Spinal cord (tissue), 10 donors: ENCODE data around the gene ESPNL. TPM values are rescaled to one million over a fixed set of nuclear protein-coding genes. Genes with fewer than 3 reads are reported as not detected.

ENCODE experiments used
- DNase-seq, 6 donors: peaks; one replicate each; pipeline versions ENCODE4 v3.0.0 to v3.0.0-alpha.2; 2013 to 2015; ENCODE audit warnings: low spot score in 6 of 6, low read depth in 4 of 6
- H3K27ac ChIP-seq: one replicate; pipeline ENCODE4 v1.5.1; 2013; ENCODE audit warnings: low read depth, low read length, control low read depth
- H3K27me3 ChIP-seq: one replicate; pipeline ENCODE4 v1.6.1; 2013; ENCODE audit warnings: low read length; ENCODE audit not compliant: control insufficient read depth, insufficient read depth
- H3K36me3 ChIP-seq: one replicate; pipeline ENCODE4 v1.6.1; 2013; ENCODE audit warnings: low read length; ENCODE audit not compliant: control insufficient read depth, insufficient read depth
- H3K4me1 ChIP-seq: one replicate; pipeline ENCODE4 v1.6.1; 2013; ENCODE audit warnings: low read length; ENCODE audit not compliant: control insufficient read depth, insufficient read depth
- H3K4me3 ChIP-seq: one replicate; pipeline ENCODE4 v1.5.1; 2013; ENCODE audit warnings: low read depth, low read length, control low read depth
- H3K9me3 ChIP-seq: one replicate; pipeline ENCODE4 v1.6.1; 2013; ENCODE audit warnings: low read length; ENCODE audit not compliant: control insufficient read depth, insufficient read depth
- WGBS: methylation state at CpG from one replicate; pipeline ENCODE4 v1.1.5; 2013; ENCODE audit warnings: missing lambda C conversion rate; ENCODE audit not compliant: insufficient coverage; 5-methylcytosine and 5-hydroxymethylcytosine counted together
- polyA plus RNA-seq, 2 donors: library from polyadenylated mRNA; unstranded; fragments of 120-200 nt; gene quantifications; one replicate each; pipeline ENCODE4 v1.2.1, GENCODE V29; 2013; ENCODE audit not compliant: insufficient read length in 2 of 2
- total RNA-seq, 2 donors: library from RNA; depleted of rRNA in 1 of 2; stranded (reverse); fragments of 120-200 nt in 1 of 2; fragments of >200 nt in 1 of 2; gene quantifications; one replicate each; pipeline versions ENCODE4 v1.2.3 to v1.2.4, GENCODE V29; 2013 to 2014
- donor health status: healthy.

ESPNL gene
- total and polyA plus RNA-seq, 4 donors: 0.43 to 4.3 (median 0.70) TPM

DNA sequence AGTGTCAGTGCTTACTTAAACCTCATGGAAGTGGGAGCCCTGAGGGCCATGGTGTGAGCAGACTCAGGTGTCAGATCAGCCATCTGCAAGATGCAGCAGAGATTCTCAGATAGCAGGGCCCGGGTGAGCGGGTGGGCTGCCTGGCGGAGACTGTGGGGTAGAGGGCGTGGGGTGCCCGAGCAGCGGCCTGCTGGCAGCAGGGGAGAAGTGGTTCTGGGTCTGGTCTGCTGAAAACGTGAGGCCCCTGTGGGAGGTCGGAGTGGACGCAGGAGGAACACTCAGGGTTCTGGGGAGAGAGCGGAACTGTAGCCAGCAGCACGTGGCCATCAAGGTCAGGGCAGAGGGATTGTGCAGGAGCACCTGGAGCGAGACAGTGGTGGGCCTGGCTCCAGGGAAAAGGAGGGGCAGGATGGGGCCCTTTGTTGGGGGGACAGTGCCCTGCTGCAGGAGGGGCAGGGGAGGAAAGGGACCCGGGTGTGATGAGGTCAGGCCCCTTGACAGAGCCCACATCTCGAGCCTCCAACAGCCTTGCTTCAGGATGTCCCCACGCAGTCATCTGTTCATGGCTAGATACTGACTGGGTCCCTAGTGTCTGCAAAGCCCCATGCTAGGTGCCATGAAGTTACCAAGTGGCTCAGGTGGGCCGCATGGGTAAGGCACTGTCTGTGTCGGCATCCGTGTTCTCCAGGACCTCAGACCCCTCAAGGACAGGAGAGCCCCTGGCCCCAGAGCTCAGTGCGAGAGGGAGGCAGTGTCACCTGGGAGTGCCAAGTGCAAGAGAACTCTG, 2.7 kb upstream of the ESPNL start:
- Histone ChIP-seq H3K36me3 (peaks cover 36% of the 10 kb centered on the region), H3K9me3 (no peaks in the 10 kb centered on the region), H3K4me1 (peaks cover 8% of the 10 kb centered on the region), H3K27me3 (no peaks in the 10 kb centered on the region), H3K4me3 (no peak overlapping the region), H3K27ac (no peak overlapping the region)
- no peak for DNase-seq
- WGBS: 87% methylated on average over 19 of the region's 19 CpGs

DNA sequence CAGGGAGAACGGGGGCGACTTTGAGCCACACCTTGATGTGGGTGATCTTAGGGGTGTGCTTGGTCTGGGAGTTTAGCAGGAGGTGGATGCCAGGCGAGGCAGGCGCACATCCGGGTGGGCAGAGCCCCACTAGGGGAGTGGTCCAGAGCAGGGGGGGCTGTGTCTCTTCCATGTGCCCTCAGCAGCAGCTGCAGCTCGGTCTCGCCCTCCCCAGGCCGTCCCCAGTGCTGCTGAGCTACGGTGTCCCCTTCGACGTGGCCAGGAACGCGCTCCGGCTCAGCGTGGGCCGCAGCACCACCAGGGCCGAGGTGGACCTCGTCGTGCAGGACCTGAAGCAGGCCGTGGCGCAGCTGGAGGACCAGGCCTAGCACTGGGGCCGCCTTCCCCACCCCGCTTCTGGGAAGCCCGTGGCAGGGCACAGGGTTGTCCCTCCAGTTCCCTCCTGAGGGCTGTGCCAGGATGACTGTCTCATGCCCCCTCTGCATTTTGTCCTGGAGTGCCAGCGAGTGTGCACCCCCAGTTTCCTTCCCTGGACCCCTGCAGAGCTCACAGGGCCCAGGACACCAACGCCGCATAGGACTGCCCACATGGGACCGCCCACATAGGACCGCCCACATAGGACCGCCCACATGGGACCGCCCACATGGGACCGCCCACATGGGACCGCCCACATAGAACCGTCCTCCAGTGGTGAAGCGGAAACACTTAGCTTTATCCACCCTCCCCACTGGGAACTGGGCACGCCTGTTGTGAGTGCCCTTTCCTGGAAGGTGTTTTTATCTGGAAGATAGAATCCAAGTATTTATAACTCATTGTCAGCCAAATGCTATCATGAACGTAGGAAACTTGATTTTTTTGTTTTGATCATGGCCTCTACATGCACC, 1.9 kb upstream of the ESPNL start:
- no peak overlapping the region for H3K27ac ChIP-seq
- WGBS: 88% methylated on average over 33 of the region's 37 CpGs
- H3K36me3 ChIP-seq: peaks cover 30% of the 10 kb centered on the region
- peaks cover 8% of the 10 kb centered on the region for H3K4me1 ChIP-seq
- DNase-seq: no peak
- H3K27me3 ChIP-seq: no peaks in the 10 kb centered on the region
- no peaks in the 10 kb centered on the region for H3K9me3 ChIP-seq
- H3K4me3 ChIP-seq: no peak overlapping the region

DNA sequence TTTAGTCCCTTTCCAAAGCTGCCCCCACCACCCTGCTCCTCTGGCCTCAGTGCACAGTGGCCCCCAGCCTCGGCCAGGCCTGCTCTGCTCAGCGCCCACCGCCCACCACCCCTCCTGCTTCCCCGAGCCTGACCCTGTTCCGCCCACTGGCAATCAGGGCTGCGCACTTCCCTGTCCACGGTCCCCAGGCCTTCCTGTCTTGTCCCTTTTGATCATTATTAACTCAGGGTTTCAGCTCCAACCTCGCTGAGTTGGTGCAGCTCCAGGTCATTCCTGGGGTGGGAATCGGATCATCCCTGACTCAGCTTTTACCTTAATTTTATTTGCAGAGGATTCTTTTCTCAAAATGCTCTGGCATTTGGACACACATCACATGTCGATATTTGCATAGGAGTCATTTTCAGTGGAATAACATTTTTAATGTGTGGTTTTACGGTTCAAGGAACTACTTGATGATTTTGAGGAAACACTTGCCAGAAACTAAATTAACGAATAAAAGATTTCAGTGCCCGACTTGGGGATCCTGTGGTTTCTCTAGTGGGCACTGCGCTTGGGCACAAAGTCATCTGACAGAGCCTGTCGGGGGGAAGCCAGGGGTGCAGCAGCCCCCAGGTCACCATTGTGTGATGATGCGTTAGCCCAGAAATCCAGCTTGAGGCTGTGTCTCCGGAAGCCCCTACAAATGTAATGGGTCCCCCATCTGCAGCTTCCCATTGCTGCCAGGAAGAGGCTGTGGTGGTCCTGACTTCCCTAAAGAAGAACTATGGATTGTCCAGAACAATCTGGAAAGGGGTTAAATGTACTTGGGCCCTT, 1.0 kb upstream of the ESPNL start:
- peak in 1 of 6 donors; percentile 11 for DNase-seq
- H3K27me3 ChIP-seq: no peaks in the 10 kb centered on the region
- no peak overlapping the region for H3K4me3 ChIP-seq
- H3K9me3 ChIP-seq: no peaks in the 10 kb centered on the region
- no peak overlapping the region for H3K27ac ChIP-seq
- WGBS: 83% methylated on average over 14 of the region's 17 CpGs
- H3K4me1 ChIP-seq: peaks cover 8% of the 10 kb centered on the region
- H3K36me3 ChIP-seq: peaks cover 28% of the 10 kb centered on the region

DNA sequence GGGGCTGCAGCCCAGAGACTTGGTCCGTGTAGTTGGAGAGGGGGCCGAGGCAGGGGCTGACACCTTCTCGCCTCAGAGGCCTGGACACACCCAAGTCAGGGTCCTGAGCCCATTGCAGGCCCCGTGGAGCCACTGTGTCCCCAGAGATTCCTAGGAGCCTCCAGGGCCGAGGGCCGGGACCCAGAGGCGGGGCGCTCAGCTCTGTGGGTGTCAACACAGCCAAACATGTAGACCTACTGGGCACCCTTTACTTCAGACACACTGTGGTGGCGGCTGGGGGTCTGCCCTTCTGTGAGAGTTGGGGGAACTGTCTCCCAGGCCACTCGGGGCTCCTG, 459 bp upstream of the ESPNL start:
- Histone ChIP-seq H3K4me3 (no peak overlapping the region), H3K9me3 (no peaks in the 10 kb centered on the region), H3K36me3 (peaks cover 24% of the 10 kb centered on the region), H3K4me1 (peaks cover 8% of the 10 kb centered on the region), H3K27me3 (no peaks in the 10 kb centered on the region), H3K27ac (no peak overlapping the region)
- DNase-seq: no peak
- 92% methylated on average over 10 of the region's 10 CpGs for WGBS

DNA sequence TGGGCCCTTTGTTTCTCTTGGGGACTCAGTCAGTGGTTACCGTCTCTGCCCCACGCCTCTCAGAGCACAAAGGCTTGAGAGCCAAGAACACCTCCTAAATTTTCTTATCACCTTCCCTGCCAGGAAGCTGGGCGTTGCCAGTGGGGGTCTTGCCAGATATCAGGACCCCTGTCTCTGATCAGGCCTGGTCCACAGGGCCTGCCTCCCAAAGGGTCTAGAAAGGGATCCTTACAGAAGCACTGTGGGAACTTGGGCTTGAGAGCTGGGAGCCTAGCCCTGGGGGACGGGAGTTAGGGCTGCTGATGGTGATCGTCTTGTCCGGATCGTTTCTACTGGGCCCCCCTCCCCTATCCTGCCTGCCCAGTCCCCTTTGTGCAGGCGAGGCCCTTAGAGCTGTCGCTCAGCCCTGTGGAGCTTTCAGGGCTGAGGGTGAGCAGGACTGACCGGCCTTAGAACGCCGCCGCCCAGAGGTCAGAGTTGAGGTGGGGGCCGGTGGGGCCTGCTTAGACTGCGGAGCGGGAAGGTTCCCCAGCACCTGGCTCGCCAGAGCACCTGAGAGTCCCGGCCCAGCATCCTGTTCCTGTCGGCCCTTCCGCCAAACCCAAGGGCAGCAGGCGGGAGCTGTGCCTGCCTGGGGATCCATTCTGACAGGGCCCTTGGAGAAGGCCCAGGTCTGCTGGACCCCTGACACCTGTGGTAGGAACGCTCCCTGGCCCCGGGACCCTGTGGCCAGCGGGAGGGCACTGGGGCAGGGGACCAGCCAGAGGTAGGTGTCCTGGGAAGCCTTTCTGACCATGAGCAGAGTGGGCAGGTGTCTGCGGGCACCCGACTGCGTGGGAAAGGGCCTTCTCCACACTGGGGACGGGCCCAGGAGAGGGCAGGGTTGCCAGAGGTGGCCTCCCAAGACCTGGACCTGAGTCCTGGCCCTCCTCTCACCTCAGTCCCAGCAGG, 956 bp downstream of the ESPNL start:
- Histone ChIP-seq H3K27me3 (no peaks in the 10 kb centered on the region), H3K27ac (no peak overlapping the region), H3K36me3 (peaks cover 23% of the 10 kb centered on the region), H3K4me3 (no peak overlapping the region), H3K9me3 (no peaks in the 10 kb centered on the region), H3K4me1 (peaks cover 7% of the 10 kb centered on the region)
- no peak for DNase-seq
- WGBS: 87% methylated on average over 27 of the region's 28 CpGs

DNA sequence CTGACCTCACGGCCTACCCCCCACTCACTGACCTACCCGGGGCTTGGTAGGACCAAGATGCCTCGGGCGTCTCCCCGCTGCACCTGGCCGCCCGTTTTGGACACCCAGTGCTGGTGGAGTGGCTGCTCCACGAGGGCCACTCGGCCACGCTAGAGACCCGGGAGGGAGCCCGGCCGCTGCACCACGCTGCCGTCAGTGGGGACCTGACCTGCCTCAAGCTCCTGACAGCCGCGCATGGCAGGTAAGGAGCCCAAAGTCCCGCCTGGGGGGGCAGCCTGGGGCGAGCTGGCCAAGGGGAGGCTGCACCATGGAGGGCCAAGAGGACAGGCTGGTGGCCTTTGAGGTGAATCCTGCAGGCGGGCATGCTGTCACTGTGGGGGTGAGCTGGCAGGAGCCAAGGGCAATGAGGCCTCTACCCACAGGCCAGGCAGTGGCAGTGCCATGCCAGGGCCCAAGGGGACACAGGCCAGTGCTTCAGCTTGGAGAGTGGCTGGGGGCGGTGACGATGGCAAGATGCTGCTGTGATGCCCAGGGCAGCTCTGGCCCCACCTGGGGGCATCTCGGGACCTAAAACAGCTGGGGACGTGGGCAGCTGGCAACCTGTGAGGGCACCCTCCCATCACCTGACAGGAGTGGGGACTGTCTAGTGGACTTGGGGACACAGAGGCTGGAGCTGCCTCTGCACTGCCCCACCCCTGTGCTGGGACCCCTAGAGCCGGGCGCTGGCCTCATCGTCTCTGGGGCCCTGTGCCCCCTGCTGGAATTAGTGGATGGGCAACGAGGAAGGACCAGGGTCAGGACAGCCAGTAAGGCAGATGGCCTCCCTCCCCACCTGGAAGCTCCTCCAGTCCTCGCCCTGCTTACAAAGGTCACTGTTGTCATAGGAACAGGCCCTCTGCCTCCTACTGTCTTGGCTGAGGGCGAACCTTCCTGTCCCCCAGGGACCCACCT, 2.0 kb downstream of the ESPNL start:
- Histone ChIP-seq H3K27ac (no peak overlapping the region), H3K27me3 (no peaks in the 10 kb centered on the region), H3K9me3 (no peaks in the 10 kb centered on the region), H3K4me3 (no peak overlapping the region), H3K36me3 (peaks cover 19% of the 10 kb centered on the region), H3K4me1 (peaks cover 5% of the 10 kb centered on the region)
- DNase-seq: no peak
- WGBS: 83% methylated on average over 29 of the region's 30 CpGs

DNA sequence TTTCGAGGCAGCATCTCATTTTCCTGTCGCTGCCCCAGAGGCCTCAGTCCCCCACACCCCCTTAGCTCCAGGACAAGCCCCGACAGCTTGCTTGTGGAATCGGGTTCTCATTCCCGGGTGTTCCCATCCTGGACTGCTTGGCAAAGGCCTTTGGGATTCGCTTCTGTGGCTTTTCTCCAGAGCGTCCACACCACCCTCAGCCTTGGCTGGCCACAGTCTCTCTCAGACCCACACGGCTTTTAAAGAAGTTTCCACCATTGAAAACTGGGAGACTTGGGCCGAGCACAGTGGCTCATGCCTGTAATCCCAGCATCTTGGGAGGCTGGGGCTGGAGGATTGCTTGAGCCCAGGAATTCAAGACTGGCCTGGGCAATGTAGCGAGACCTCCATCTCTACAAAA, 2.7 kb downstream of the ESPNL start:
- Histone ChIP-seq H3K4me1 (peaks cover 5% of the 10 kb centered on the region), H3K9me3 (no peaks in the 10 kb centered on the region), H3K4me3 (no peak overlapping the region), H3K27ac (no peak overlapping the region), H3K27me3 (no peaks in the 10 kb centered on the region), H3K36me3 (peaks cover 16% of the 10 kb centered on the region)
- WGBS: 86% methylated on average over 6 of the region's 10 CpGs
- DNase-seq: no peak

DNA sequence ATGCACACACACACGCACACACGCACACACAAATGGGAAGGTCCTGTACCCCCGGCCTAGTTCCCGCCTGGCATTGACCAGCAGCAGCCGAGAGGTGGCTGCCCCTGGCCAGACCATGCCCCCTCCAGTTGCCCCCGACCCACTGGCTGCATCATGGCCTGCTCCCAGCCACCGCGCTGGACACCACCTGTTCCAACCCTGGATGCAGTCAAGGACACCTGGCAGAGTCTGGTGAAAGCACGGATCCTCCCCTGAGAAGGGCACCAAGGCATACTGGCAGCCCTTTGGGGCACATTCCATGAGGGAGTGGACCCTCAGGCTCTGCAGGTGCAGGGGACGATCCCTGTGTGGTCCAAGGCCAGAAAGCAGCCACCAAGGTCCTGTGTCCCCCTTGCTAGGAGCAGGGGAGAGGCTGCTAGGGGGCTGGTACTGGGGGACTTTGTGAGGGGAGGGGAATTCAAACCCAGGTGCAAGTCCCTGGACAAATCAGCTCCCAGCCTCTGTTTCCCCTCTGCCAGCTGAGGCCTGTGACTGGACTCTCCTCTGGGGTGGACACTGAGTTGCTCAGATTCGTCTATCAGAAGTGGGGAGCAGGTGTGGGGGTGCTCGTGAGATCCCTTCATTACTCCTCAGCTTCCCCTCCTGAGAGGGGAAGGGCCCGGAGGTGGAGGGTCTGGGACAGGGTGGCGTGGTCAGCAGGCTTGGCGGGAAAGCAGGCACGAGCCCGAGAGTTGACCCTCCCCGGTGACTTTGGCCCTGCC, 3.5 kb downstream of the ESPNL start:
- Histone ChIP-seq H3K36me3 (peaks cover 9% of the 10 kb centered on the region), H3K27me3 (no peaks in the 10 kb centered on the region), H3K4me3 (no peak overlapping the region), H3K4me1 (peaks cover 7% of the 10 kb centered on the region), H3K9me3 (no peaks in the 10 kb centered on the region), H3K27ac (no peak overlapping the region)
- 85% methylated on average over 15 of the region's 18 CpGs for WGBS
- no peak for DNase-seq
